Loucy (cell line): ENCODE data around the gene KANSL1L.
"Not testable (repeated sequence)": the region's sequence is repeated elsewhere in the genome, so short reads cannot be mapped to it uniquely, and the experiment has no call there.

Experiments used
- EZH2phosphoT487 ChIP-seq: fragments of 200-600 bp; IDR thresholded peaks from 2 replicates; pipeline ENCODE4 v1.6.1; 2018; ENCODE audit warnings: antibody characterized with exemption, mild to moderate bottlenecking, moderate library complexity, borderline replicate concordance
- TF ChIP-seq, protein P1 (sequence below): fragments of 200-600 bp; sonication (generic); conservative IDR thresholded peaks from 2 replicates; pipeline ENCODE4 v1.5.1; 2014; ENCODE audit warnings: mild to moderate bottlenecking, antibody characterized with exemption, low read length

DNA sequence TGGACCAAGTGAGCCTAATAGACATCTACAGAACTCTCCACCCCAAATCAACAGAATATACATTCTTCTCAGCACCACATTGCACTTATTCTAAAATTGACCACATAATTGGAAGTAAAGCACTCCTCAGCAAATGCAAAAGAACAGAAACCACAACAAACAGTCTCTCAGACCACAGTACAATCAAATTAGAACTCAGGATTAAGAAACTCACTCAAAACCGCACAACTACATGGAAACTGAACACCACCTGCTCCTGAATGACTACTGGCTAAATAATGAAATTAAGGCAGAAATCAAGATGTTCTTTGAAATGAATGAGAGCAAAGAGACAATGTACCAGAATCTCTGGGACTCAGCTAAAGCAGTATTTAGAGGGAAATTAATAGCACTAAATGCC, 12.7 kb upstream of the KANSL1L start:
- TF ChIP-seq, protein P1, sequence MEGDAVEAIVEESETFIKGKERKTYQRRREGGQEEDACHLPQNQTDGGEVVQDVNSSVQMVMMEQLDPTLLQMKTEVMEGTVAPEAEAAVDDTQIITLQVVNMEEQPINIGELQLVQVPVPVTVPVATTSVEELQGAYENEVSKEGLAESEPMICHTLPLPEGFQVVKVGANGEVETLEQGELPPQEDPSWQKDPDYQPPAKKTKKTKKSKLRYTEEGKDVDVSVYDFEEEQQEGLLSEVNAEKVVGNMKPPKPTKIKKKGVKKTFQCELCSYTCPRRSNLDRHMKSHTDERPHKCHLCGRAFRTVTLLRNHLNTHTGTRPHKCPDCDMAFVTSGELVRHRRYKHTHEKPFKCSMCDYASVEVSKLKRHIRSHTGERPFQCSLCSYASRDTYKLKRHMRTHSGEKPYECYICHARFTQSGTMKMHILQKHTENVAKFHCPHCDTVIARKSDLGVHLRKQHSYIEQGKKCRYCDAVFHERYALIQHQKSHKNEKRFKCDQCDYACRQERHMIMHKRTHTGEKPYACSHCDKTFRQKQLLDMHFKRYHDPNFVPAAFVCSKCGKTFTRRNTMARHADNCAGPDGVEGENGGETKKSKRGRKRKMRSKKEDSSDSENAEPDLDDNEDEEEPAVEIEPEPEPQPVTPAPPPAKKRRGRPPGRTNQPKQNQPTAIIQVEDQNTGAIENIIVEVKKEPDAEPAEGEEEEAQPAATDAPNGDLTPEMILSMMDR, result not testable (repeated sequence)
- TF ChIP-seq EZH2phosphoT487, result not testable (repeated sequence)
